Gastrocnemius medialis (tissue), 4 donors: ENCODE results near the gene TSPAN14.

Experiments used
- CTCF ChIP-seq, 5 experiments: fragments of 450-650 bp in 3 of 5; fragments of 200-600 bp in 2 of 5; sonication (generic) in 2 of 5; IDR thresholded peaks in 4 of 5; conservative IDR thresholded peaks in 1 of 5; 1 replicate in 4 of 5; 2 replicates in 1 of 5; pipeline ENCODE4 v1.5.1; 2016 to 2019; ENCODE audit warnings: antibody characterized with exemption in 5 of 5, mild to moderate bottlenecking in 3 of 5, moderate library complexity in 3 of 5
- POLR2A ChIP-seq, 2 donors: fragments of 450-650 bp; IDR thresholded peaks; one replicate each; pipeline ENCODE4 v1.6.1; 2017; ENCODE audit warnings: antibody characterized with exemption in 2 of 2, mild to moderate bottlenecking in 2 of 2, moderate library complexity in 2 of 2

- TF ChIP-seq POLR2A (IDR thresholded peaks at IDR 0.05) (no peak), CTCF (IDR thresholded peaks at IDR 0.05 in 4 of 5, conservative IDR thresholded peaks at IDR 0.05 in 1 of 5) (no peak)
Observed at GRCh38 chr10:80489371-80490112, 35.4 kb downstream of the TSPAN14 start.
